Measurements from ENCODE around the gene RASSF8.

Gene RASSF8

DNA sequence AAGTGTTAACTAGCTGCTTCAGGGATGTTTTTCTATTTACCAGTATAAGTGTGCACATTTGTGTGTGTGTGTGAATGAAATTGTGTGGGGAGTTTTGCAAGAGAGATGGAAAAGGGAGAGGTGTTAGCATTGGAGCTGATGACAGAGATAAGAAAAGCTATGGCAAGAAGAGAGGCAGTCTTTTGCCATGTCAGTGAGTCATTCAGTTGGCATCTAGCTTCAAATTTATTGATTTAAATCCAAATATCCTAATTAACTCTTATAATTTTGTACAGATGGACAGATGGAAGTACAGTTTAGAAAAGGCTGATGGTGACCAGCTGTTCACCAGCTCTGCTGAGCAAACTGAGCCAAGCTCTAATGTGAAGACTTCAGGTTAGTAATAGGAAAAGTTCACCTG, 169.7 kb downstream of the RASSF8 start:
- DNase-seq, result no peak

Measured in stimulated activated CD8-positive, alpha-beta memory T cell treated with anti-CD3 and anti-CD28 coated beads, Interleukin-4, amount 100 ng/mL, for 48 hours (primary cell).